SU-DHL-6 (cell line): ENCODE results near the gene BRD4.

Experiments used
- H2AFZ ChIP-seq: fragments of 200-600 bp; sonication (generic); 2 replicates; pipeline ENCODE4 v1.6.1; 2014; ENCODE audit warnings: low read depth, mild to moderate bottlenecking, moderate library complexity, mixed read lengths, antibody characterized with exemption, low read length; ENCODE audit not compliant: severe bottlenecking
- H3F3A ChIP-seq: fragments of 200-600 bp; shearing (Covaris generic); 2 replicates; pipeline ENCODE4 v1.6.0; 2016; ENCODE audit warnings: antibody characterized with exemption, mild to moderate bottlenecking; ENCODE audit not compliant: insufficient read depth
- H3K27ac ChIP-seq: fragments of 200-600 bp; sonication (generic); 2 replicates; pipeline ENCODE4 v1.5.1; 2016; ENCODE audit warnings: low read depth, mild to moderate bottlenecking, low read length, moderate library complexity, mixed read lengths
- H3K27me3 ChIP-seq: fragments of 200-600 bp; sonication (generic), shearing (Covaris generic); 2 replicates; pipeline ENCODE4 v1.6.0; 2014; ENCODE audit warnings: mild to moderate bottlenecking, low read length
- H3K36me3 ChIP-seq: fragments of 200-600 bp; sonication (generic); 2 replicates; pipeline ENCODE4 v1.6.1; 2014; ENCODE audit warnings: mild to moderate bottlenecking, low read length, mixed read lengths
- H3K4me2 ChIP-seq: fragments of 300-600, 200-600 bp; shearing (Covaris generic), sonication (generic); 2 replicates; pipeline ENCODE4 v1.6.0; 2014; ENCODE audit warnings: low read length, low read depth, mild to moderate bottlenecking; ENCODE audit not compliant: poor library complexity, severe bottlenecking
- H3K4me3 ChIP-seq: fragments of 200-600 bp; sonication (generic); 2 replicates; pipeline ENCODE4 v1.5.1; 2014; ENCODE audit warnings: antibody characterized with exemption, low read length, mild to moderate bottlenecking, mixed read lengths; ENCODE audit not compliant: insufficient read depth, poor library complexity, severe bottlenecking
- H3K79me2 ChIP-seq: fragments of 200-600 bp; sonication (generic); 2 replicates; pipeline ENCODE4 v1.6.1; 2014; ENCODE audit warnings: mild to moderate bottlenecking, low read length, moderate library complexity; ENCODE audit not compliant: insufficient read depth
- H3K9ac ChIP-seq: fragments of 200-600 bp; sonication (generic); 2 replicates; pipeline ENCODE4 v1.7.0; 2014; ENCODE audit warnings: mild to moderate bottlenecking, low read length
- H3K9me2 ChIP-seq: fragments of 200-600 bp; sonication (generic); replicated peaks from 2 replicates; pipeline ENCODE4 v1.6.1; 2014; ENCODE audit warnings: low read length; ENCODE audit not compliant: insufficient read depth
- H3K9me3 ChIP-seq: fragments of 200-600 bp; sonication (generic); 2 replicates; pipeline ENCODE4 v1.6.1; 2014; ENCODE audit warnings: low read length, mixed read lengths; ENCODE audit not compliant: insufficient read depth
- H4K20me1 ChIP-seq: fragments of 200-600 bp; sonication (generic); 2 replicates; pipeline ENCODE4 v1.6.1; 2014; ENCODE audit warnings: low read depth, mild to moderate bottlenecking, antibody characterized with exemption, low read length, moderate library complexity, mixed read lengths
- EZH2phosphoT487 ChIP-seq: fragments of 200-600 bp; sonication (generic), shearing (Covaris generic); conservative IDR thresholded peaks from 2 replicates; pipeline ENCODE4 v1.6.1; 2018; ENCODE audit warnings: mild to moderate bottlenecking, antibody characterized with exemption, low read length, moderate library complexity, mixed read lengths
- TF ChIP-seq, protein P1 (sequence below): fragments of 200-600 bp; sonication (generic); IDR thresholded peaks from one replicate; pipeline ENCODE4 v1.5.1; 2017; ENCODE audit warnings: antibody characterized with exemption, mild to moderate bottlenecking, low read length, moderate library complexity; ENCODE audit not compliant: insufficient read depth, poor library complexity, severe bottlenecking

The BRD4 gene

DNA sequence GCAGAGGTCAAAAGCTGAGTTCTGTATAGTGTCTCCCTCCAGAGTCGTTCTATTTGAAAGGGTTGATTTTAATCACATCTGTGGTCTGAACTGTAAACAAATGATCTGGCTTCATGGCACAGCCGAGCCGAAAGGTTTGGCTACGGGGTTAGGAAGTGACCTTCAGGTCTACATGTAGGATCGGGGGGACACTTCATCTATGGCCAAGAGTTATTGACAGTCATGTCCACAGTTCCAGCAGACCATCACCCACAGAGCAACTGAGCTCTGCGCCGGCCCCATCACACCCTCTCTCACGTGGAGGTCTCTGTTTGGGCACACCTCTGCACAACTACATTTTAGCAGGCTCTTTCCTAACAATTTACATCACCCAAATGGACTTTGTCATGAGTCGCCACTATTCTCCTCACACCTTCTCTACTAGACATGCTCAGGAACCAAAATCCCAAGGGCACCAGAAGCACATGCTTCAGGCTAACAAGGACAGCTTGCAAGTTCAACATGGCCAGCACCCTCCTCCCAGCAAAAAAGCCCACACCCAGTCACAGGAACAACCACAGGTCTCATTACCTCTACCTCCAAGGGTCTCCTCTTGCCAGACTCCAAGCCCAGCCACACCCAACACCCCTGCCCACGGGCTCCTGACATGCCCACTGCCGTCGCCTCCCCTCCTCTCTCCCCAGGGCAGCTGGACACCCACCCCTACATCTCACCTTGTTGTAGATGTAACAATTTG lies 64.0 kb downstream of the BRD4 start:
- Histone ChIP-seq H3K9ac (no peak overlapping the region), H3K36me3 (peaks cover under 1% of the 10 kb centered on the region; the same call in 1 of the 2 replicates), H4K20me1 (peaks cover 12% of the 10 kb centered on the region; the same call in 1 of the 2 replicates)

DNA sequence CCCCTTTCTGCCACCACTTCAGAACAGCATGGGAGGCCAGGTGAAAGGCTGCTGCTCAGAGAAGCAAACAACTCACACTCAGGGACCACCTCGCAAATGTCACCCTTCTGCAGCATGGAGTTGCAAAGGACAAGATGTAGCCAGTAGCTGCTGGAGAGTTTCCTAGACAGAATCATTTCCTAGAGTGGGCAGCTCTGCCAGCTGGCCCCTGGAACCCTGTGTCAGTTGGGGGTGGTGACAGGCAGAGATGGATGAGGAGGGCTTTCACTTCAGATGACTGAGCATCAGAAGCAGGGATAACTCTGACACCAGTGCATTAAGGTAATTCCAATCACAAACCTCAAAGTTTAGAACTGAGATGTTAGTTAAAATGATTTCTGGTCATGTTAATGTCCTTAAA lies 65.7 kb downstream of the BRD4 start:
- Histone ChIP-seq H3K36me3 (peaks cover 13% of the 10 kb centered on the region; the same call in 1 of the 2 replicates), H3K79me2 (peaks cover 62% of the 10 kb centered on the region), H3K4me2 (no peak overlapping the region), H3F3A (no peaks in the 10 kb centered on the region), H3K9me2 (no peaks in the 10 kb centered on the region), H3K27me3 (no peaks in the 10 kb centered on the region), H3K9ac (no peak overlapping the region), H3K27ac (no peak overlapping the region), H3K9me3 (no peaks in the 10 kb centered on the region), H3K4me3 (no peak overlapping the region), H2AFZ (no peak overlapping the region), H4K20me1 (peaks cover 8% of the 10 kb centered on the region; the same call in 1 of the 2 replicates)
- no peak for TF ChIP-seq EZH2phosphoT487
- TF ChIP-seq, protein P1, sequence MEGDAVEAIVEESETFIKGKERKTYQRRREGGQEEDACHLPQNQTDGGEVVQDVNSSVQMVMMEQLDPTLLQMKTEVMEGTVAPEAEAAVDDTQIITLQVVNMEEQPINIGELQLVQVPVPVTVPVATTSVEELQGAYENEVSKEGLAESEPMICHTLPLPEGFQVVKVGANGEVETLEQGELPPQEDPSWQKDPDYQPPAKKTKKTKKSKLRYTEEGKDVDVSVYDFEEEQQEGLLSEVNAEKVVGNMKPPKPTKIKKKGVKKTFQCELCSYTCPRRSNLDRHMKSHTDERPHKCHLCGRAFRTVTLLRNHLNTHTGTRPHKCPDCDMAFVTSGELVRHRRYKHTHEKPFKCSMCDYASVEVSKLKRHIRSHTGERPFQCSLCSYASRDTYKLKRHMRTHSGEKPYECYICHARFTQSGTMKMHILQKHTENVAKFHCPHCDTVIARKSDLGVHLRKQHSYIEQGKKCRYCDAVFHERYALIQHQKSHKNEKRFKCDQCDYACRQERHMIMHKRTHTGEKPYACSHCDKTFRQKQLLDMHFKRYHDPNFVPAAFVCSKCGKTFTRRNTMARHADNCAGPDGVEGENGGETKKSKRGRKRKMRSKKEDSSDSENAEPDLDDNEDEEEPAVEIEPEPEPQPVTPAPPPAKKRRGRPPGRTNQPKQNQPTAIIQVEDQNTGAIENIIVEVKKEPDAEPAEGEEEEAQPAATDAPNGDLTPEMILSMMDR, result no peak

More for the DNA sequence above, 64.0 kb downstream of the BRD4 start:
- Histone ChIP-seq H2AFZ (no peak overlapping the region), H3K9me3 (no peaks in the 10 kb centered on the region), H3F3A (no peaks in the 10 kb centered on the region), H3K79me2 (peaks cover 67% of the 10 kb centered on the region), H3K27ac (no peak overlapping the region), H3K27me3 (no peaks in the 10 kb centered on the region), H3K9me2 (no peaks in the 10 kb centered on the region), H3K4me2 (no peak overlapping the region), H3K4me3 (no peak overlapping the region)
- no peak for TF ChIP-seq EZH2phosphoT487
- TF ChIP-seq, protein P1, result no peak

DNA sequence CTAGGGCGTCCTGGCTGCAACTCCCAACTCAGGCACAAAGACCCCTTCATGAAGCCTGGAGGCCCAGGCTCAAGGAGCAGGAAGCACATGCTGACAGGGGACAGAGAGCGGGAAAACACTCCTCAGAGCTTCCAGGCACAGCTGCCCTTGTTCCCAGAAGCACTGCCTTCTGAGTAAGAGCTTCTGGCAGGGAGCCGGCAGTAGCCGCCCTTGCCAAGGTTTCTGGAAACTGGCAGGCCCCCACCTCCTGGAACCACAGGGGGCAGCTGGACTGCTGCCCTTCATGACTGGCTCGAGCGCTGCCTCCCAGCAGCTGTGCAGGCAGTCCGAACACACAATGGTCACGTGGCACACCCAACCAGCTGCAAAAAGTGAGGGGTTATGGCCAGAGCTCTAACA lies 66.5 kb downstream of the BRD4 start:
- no peak overlapping the region for H3K9ac ChIP-seq
- H3F3A ChIP-seq, result no peaks in the 10 kb centered on the region
- TF ChIP-seq, protein P1, result no peak
- TF ChIP-seq EZH2phosphoT487, result no peak
- H3K4me3 ChIP-seq, result no peak overlapping the region
- peaks cover 8% of the 10 kb centered on the region; the same call in 1 of the 2 replicates for H4K20me1 ChIP-seq
- H3K9me2 ChIP-seq, result no peaks in the 10 kb centered on the region
- peaks cover 14% of the 10 kb centered on the region; the same call in 1 of the 2 replicates for H3K36me3 ChIP-seq
- no peak overlapping the region for H3K4me2 ChIP-seq
- no peaks in the 10 kb centered on the region for H3K9me3 ChIP-seq
- peaks cover 54% of the 10 kb centered on the region for H3K79me2 ChIP-seq
- H3K27me3 ChIP-seq, result no peaks in the 10 kb centered on the region
- no peak overlapping the region for H2AFZ ChIP-seq
- H3K27ac ChIP-seq, result no peak overlapping the region
